ENCODE results near the gene TULP1. TPM values are rescaled to one million over a fixed set of nuclear protein-coding genes. Genes with fewer than 3 reads are reported as not detected.

The TULP1 gene
- total RNA-seq, 1 donor from 2014 or later: not detected

DNA sequence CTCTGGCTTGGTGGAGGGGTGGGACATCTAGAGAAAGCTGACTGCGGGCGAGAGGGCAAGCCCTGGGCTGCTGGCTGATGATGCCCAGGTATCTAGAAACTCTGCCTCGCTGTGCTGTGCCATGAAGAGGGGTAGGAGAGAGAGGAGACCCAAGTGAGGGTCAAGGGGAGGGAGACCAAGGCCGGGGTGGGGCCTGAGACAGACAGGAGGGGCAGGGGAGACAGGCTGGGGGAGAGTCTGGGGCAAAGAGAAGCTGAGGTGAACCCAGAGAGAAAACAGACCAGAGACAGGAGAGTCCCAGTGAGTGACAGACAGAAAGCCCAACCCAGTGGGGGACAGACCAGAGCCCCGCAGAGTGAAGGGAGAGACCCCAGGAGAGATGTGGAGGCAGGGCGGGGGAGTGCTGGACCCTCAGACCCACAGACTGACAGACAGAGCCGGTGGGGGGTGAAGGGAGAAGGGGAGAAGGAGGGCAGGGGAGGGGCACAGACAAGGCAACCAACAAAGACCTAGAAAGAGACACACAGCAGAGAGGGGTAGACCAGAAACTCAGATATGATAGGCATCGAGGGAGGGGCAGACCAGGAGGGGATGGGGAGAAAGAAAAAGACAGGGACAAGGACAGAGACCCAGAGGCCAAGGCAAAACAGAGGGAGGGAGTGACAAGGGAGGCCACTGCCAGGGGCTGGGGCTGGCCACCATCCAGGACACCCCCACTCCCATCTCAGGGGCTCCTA lies 21.7 kb downstream of the TULP1 start:
- no peak overlapping the region for H3K4me3 ChIP-seq (ENCODE audit: insufficient read depth, low read depth, low read length)
- peak overlapping the region; percentile 89 for H3K27ac Mint-ChIP-seq (ENCODE audit: unreplicated experiment)

DNA sequence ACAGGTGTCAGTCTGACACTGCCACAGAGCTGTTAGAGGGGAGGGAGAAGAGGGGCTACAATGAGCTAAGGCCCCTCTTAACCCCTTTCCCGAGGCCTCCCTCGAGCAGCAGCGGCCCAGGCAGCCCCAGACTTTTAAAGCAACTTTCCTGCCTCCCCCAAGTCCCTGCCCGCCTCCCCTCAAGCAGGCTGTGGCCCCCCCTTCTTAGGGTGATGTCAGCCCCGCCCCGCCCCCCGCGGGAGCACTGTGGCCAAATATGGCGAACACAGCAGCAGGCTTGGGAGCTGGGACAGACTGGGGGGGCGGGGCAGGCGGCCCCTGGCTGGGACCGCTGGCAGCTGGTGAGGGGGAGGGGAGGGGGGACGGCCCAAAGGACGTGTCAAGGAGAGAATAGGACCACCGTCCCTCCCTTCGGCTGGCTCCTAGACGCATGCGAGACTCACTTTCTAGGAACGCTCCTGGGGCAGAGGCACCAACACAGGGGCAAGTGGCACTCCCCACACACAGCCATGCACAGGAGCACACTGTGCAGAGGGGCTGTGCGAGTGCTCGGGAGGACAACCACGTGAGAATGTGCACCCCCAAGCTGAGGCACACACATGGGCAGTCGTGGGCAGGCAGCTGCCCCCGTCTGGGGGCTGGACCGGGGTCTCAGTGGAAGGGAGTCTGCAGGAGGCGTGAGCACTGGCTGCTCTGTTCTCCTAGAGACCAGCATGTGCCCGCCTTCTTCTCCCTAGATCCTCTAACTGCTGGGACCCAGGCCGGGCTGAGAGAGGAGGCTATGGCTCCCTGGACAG lies 22.5 kb downstream of the TULP1 start:
- peak; percentile 67 for DNase-seq (ENCODE audit: low read depth)
- no peak for TF ChIP-seq EZH2 (IDR thresholded peaks at IDR 0.05; ENCODE audit: insufficient read depth, low read length)
- TF ChIP-seq, protein P1, sequence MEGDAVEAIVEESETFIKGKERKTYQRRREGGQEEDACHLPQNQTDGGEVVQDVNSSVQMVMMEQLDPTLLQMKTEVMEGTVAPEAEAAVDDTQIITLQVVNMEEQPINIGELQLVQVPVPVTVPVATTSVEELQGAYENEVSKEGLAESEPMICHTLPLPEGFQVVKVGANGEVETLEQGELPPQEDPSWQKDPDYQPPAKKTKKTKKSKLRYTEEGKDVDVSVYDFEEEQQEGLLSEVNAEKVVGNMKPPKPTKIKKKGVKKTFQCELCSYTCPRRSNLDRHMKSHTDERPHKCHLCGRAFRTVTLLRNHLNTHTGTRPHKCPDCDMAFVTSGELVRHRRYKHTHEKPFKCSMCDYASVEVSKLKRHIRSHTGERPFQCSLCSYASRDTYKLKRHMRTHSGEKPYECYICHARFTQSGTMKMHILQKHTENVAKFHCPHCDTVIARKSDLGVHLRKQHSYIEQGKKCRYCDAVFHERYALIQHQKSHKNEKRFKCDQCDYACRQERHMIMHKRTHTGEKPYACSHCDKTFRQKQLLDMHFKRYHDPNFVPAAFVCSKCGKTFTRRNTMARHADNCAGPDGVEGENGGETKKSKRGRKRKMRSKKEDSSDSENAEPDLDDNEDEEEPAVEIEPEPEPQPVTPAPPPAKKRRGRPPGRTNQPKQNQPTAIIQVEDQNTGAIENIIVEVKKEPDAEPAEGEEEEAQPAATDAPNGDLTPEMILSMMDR (IDR thresholded peaks at IDR 0.05; ENCODE audit: insufficient read depth, low read depth, low read length): no peak
- peaks cover 97% of the 10 kb centered on the region for H3K79me2 ChIP-seq (ENCODE audit: insufficient read depth, low read length)
- peak overlapping the region; percentile 37 for H3K4me3 ChIP-seq (ENCODE audit: insufficient read depth, low read depth, low read length)
- Mint-ChIP-seq H3K4me1 (ENCODE audit: low read depth, unreplicated experiment) (peaks cover 61% of the 10 kb centered on the region), H3K27ac (ENCODE audit: unreplicated experiment) (peak overlapping the region; percentile 89), H3K4me3 (ENCODE audit: unreplicated experiment) (peak overlapping the region; percentile 78), H3K9me3 (ENCODE audit: unreplicated experiment) (peaks cover 1% of the 10 kb centered on the region), H3K36me3 (ENCODE audit: low read depth, unreplicated experiment) (peaks cover 2% of the 10 kb centered on the region), H3K27me3 (ENCODE audit: low read depth, unreplicated experiment) (no peaks in the 10 kb centered on the region)
- H2AFZ ChIP-seq (ENCODE audit: low read depth, low read length): peak overlapping the region; percentile 60
- peak overlapping the region; percentile 88 for H3K4me2 ChIP-seq (ENCODE audit: low read length)
- no peak for FAIRE-seq
- peak overlapping the region; percentile 62 for H3K27ac ChIP-seq (ENCODE audit: low read depth, low read length)
- no peaks in the 10 kb centered on the region for H3K9me3 ChIP-seq (ENCODE audit: insufficient read depth, low read depth, low read length)
- H4K20me1 ChIP-seq (ENCODE audit: insufficient read depth, low read length): peaks cover 52% of the 10 kb centered on the region
- no peaks in the 10 kb centered on the region for H3K36me3 ChIP-seq (ENCODE audit: insufficient read depth, low read length)
- H3K4me1 ChIP-seq (ENCODE audit: insufficient read depth, low read length): peaks cover 83% of the 10 kb centered on the region
- peak overlapping the region; percentile 67 for H3K9ac ChIP-seq (ENCODE audit: low read length)
- no peaks in the 10 kb centered on the region for H3K27me3 ChIP-seq (ENCODE audit: insufficient read depth, low read length)

More for the DNA sequence above, 21.7 kb downstream of the TULP1 start:
- DNase-seq (ENCODE audit: low read depth) (no peak), FAIRE-seq (no peak)
- Histone ChIP-seq H3K27me3 (ENCODE audit: insufficient read depth, low read length) (no peaks in the 10 kb centered on the region), H3K4me2 (ENCODE audit: low read length) (peak overlapping the region; percentile 88), H3K9me3 (ENCODE audit: insufficient read depth, low read depth, low read length) (no peaks in the 10 kb centered on the region), H3K9ac (ENCODE audit: low read length) (peak overlapping the region; percentile 67), H4K20me1 (ENCODE audit: insufficient read depth, low read length) (peaks cover 60% of the 10 kb centered on the region), H3K79me2 (ENCODE audit: insufficient read depth, low read length) (peaks cover 99% of the 10 kb centered on the region), H3K36me3 (ENCODE audit: insufficient read depth, low read length) (no peaks in the 10 kb centered on the region), H3K4me1 (ENCODE audit: insufficient read depth, low read length) (peaks cover 83% of the 10 kb centered on the region), H3K27ac (ENCODE audit: low read depth, low read length) (no peak overlapping the region), H2AFZ (ENCODE audit: low read depth, low read length) (no peak overlapping the region)
- H3K9me3 Mint-ChIP-seq (ENCODE audit: unreplicated experiment): peaks cover 1% of the 10 kb centered on the region
- peaks cover 60% of the 10 kb centered on the region for H3K4me1 Mint-ChIP-seq (ENCODE audit: low read depth, unreplicated experiment)
- H3K27me3 Mint-ChIP-seq (ENCODE audit: low read depth, unreplicated experiment): no peaks in the 10 kb centered on the region
- peak overlapping the region; percentile 78 for H3K4me3 Mint-ChIP-seq (ENCODE audit: unreplicated experiment)
- peaks cover 3% of the 10 kb centered on the region for H3K36me3 Mint-ChIP-seq (ENCODE audit: low read depth, unreplicated experiment)
- TF ChIP-seq, protein P1 (IDR thresholded peaks at IDR 0.05; ENCODE audit: insufficient read depth, low read depth, low read length): no peak
- no peak for TF ChIP-seq EZH2 (IDR thresholded peaks at IDR 0.05; ENCODE audit: insufficient read depth, low read length)

All from astrocyte (in vitro differentiated cells and primary cell).